A549 (cell line): ENCODE results near the gene UFSP1. TPM values are rescaled to one million over a fixed set of nuclear protein-coding genes. Genes with fewer than 3 reads are reported as not detected.

Source experiments
- ATAC-seq, 2 experiments: fragments of 200-7000 bp in 1 of 2; fragments of >200 bp in 1 of 2; cut with Nextera tagmentation in 1 of 2; cut with Tn5 transposase in 1 of 2; 3 replicates each; pipeline versions ENCODE4 v1.8.0 to v1.9.1; 2018 to 2020; ENCODE audit warnings: mild to moderate bottlenecking in 1 of 2, moderate library complexity in 1 of 2
- CTCF ChIA-PET: fragments of 300-600 bp; sonication (Branson Sonifier 250); formaldehyde crosslinking; extraction: SDS; loops from one replicate; lab custom pipeline; 2021; ENCODE audit warnings: antibody characterized with exemption, inconsistent platforms; lab: Yijun Ruan, JAX
- POLR2A ChIA-PET: fragments of 350-600 bp; formaldehyde crosslinking; extraction: SDS; loops from one replicate; lab custom pipeline; 2021; ENCODE audit warnings: antibody characterized with exemption, inconsistent platforms; lab: Yijun Ruan, JAX
- DNase-seq, 2 experiments: peaks; one replicate each; pipeline versions ENCODE4 v3.0.0 to v3.0.0-alpha.2; 2011 to 2016; ENCODE audit warnings: low read depth in 1 of 2, low spot score in 1 of 2
- FAIRE-seq: peaks from 2 replicates; lab custom pipeline; 2011; peaks lifted over from hg19 to GRCh38; lab: Jason Lieb, UNC
- H3K27ac ChIP-seq, 2 experiments: fragments of >200 bp; sonication (Bioruptor Twin); formaldehyde crosslinking; 3 replicates each; pipeline ENCODE4 v1.5.1; 2016 to 2017
- H3K4me1 ChIP-seq: fragments of >200 bp; sonication (Bioruptor Twin); formaldehyde crosslinking; 3 replicates; pipeline ENCODE4 v1.6.1; 2016
- H3K4me2 ChIP-seq: fragments of >200 bp; sonication (Bioruptor Twin); formaldehyde crosslinking; 3 replicates; pipeline ENCODE4 v1.6.1; 2016
- H3K4me3 ChIP-seq: fragments of >200 bp; sonication (Bioruptor Twin); formaldehyde crosslinking; 3 replicates; pipeline ENCODE4 v1.5.1; 2016
- H3K9me3 ChIP-seq: fragments of >200 bp; sonication (Bioruptor Twin); formaldehyde crosslinking; 3 replicates; pipeline ENCODE4 v1.6.1; 2016
- CBX8 ChIP-seq: fragments of 200-600 bp; sonication (generic); IDR thresholded peaks from 2 replicates; pipeline ENCODE4 v1.6.1; 2016
- CHD4 ChIP-seq: fragments of 200-600 bp; sonication (generic); IDR thresholded peaks from 2 replicates; pipeline ENCODE4 v1.6.1; 2016; ENCODE audit warnings: antibody characterized with exemption, mild to moderate bottlenecking, borderline replicate concordance
- E2F6 ChIP-seq: IDR thresholded peaks from 2 replicates; pipeline ENCODE4 v1.6.1; 2012; ENCODE audit warnings: low read depth, borderline replicate concordance
- ELK1 ChIP-seq: fragments of 150-350 bp; IDR thresholded peaks from 2 replicates; pipeline ENCODE4 v1.6.1; 2014; ENCODE audit warnings: low read depth, mild to moderate bottlenecking, low read length
- EP300 ChIP-seq, 2 experiments: fragments of >200 bp; sonication (Bioruptor Twin); formaldehyde crosslinking; IDR thresholded peaks; 2 replicates in 1 of 2; 3 replicates in 1 of 2; pipeline ENCODE4 v1.6.1; 2016 to 2017
- FOSB ChIP-seq: fragments of 250-450 bp; sonication (Bioruptor Pico); IDR thresholded peaks from 2 replicates; pipeline ENCODE4 v1.5.0; 2020; ENCODE audit warnings: mild to moderate bottlenecking, moderate library complexity
- HDAC2 ChIP-seq: fragments of 200-600 bp; sonication (generic); IDR thresholded peaks from 2 replicates; pipeline ENCODE4 v1.6.1; 2016
- HOXA7 ChIP-seq: fragments of 250-450 bp; sonication (Bioruptor Pico); IDR thresholded peaks from 2 replicates; pipeline ENCODE4 v1.5.0; 2020; ENCODE audit warnings: mild to moderate bottlenecking, moderate library complexity
- HOXB13 ChIP-seq: fragments of 250-450 bp; sonication (Bioruptor Pico); IDR thresholded peaks from 2 replicates; pipeline ENCODE4 v1.5.0; 2020; ENCODE audit warnings: low read depth, mild to moderate bottlenecking, moderate library complexity
- HOXB5 ChIP-seq: fragments of 250-450 bp; sonication (Bioruptor Pico); IDR thresholded peaks from 2 replicates; pipeline ENCODE4 v1.5.0; 2020; ENCODE audit warnings: mild to moderate bottlenecking, moderate library complexity
- JUN ChIP-seq, 2 experiments: fragments of >200 bp; sonication (Bioruptor Twin); formaldehyde crosslinking; IDR thresholded peaks; 2 replicates in 1 of 2; 3 replicates in 1 of 2; pipeline ENCODE4 v1.6.1; 2016 to 2017
- JUNB ChIP-seq: fragments of >200 bp; sonication (Bioruptor Twin); formaldehyde crosslinking; IDR thresholded peaks from 2 replicates; pipeline ENCODE4 v1.6.1; 2016
- KDM1A ChIP-seq: fragments of 200-600 bp; sonication (generic); IDR thresholded peaks from 2 replicates; pipeline ENCODE4 v1.6.1; 2016; ENCODE audit warnings: low read depth, mild to moderate bottlenecking
- MAZ ChIP-seq: fragments of 150-350 bp; IDR thresholded peaks from 2 replicates; pipeline ENCODE4 v1.6.1; 2014; ENCODE audit warnings: antibody characterized with exemption, low read depth, low read length, borderline replicate concordance
- NPAS2 ChIP-seq: fragments of 250-450 bp; sonication (Bioruptor Pico); IDR thresholded peaks from 2 replicates; pipeline ENCODE4 v1.8.0; 2022; ENCODE audit warnings: mild to moderate bottlenecking, moderate library complexity, borderline replicate concordance
- NR3C1 ChIP-seq: fragments of >200 bp; sonication (Bioruptor Twin); formaldehyde crosslinking; IDR thresholded peaks from 3 replicates; pipeline ENCODE4 v1.6.1; 2017
- POLR2A ChIP-seq: IDR thresholded peaks from 2 replicates; pipeline ENCODE4 v1.6.1; 2012; ENCODE audit warnings: mild to moderate bottlenecking, low read length
- RFX5 ChIP-seq: fragments of 450-650 bp; IDR thresholded peaks from 2 replicates; pipeline ENCODE4 v1.7.1; 2014; ENCODE audit warnings: antibody characterized with exemption, mild to moderate bottlenecking, moderate library complexity
- RNF2 ChIP-seq: fragments of 200-600 bp; sonication (generic); IDR thresholded peaks from 2 replicates; pipeline ENCODE4 v1.6.1; 2016; ENCODE audit warnings: low read depth, mild to moderate bottlenecking, antibody characterized with exemption, moderate library complexity, borderline replicate concordance
- SMC3 ChIP-seq: fragments of >200 bp; sonication (Bioruptor Twin); formaldehyde crosslinking; IDR thresholded peaks from 3 replicates; pipeline ENCODE4 v1.6.1; 2018; ENCODE audit warnings: inconsistent platforms
- SREBF2 ChIP-seq: fragments of 450-650 bp; IDR thresholded peaks from 2 replicates; pipeline ENCODE4 v1.6.1; 2014; ENCODE audit warnings: mild to moderate bottlenecking, moderate library complexity
- TP53 ChIP-seq: fragments of 250-450 bp; sonication (Bioruptor Pico); IDR thresholded peaks from 2 replicates; pipeline ENCODE4 v1.5.0; 2021; ENCODE audit warnings: mild to moderate bottlenecking, moderate library complexity
- USF2 ChIP-seq: fragments of 450-650 bp; IDR thresholded peaks from 2 replicates; pipeline ENCODE4 v1.6.1; 2014; ENCODE audit warnings: antibody characterized with exemption
- ZNF302 ChIP-seq: fragments of 250-450 bp; sonication (Bioruptor Pico); IDR thresholded peaks from 2 replicates; pipeline ENCODE4 v1.9.0; 2021; ENCODE audit warnings: inconsistent platforms, mild to moderate bottlenecking, moderate library complexity
- WGBS: methylation state at CpG from one replicate; pipeline ENCODE4 v1.1.6; 2017; ENCODE audit errors: missing lambda C conversion rate; 5-methylcytosine and 5-hydroxymethylcytosine counted together
- polyA plus RNA-seq, 4 experiments: library from polyadenylated mRNA; depleted of rRNA in 3 of 4; stranded (reverse); fragments of >200 nt; fragmentation: RNase III in 1 of 4; extraction: RNeasy Plus Mini Kit Qiagen cat#74134 plus additional on column Dnase treatment in 1 of 4; gene quantifications; 2 replicates in 3 of 4; 3 replicates in 1 of 4; pipeline ENCODE4 v1.2.3, GENCODE V29; 2011 to 2017
- TF ChIP-seq, protein P1 (sequence below): fragments of 250-450 bp; sonication (Bioruptor Pico); IDR thresholded peaks from 2 replicates; pipeline ENCODE4 v1.5.0; 2020; ENCODE audit warnings: low read depth, mild to moderate bottlenecking, moderate library complexity
- TF ChIP-seq, protein P2 (sequence below): fragments of >200 bp; sonication (Bioruptor Twin); formaldehyde crosslinking; IDR thresholded peaks from 2 replicates; pipeline ENCODE4 v1.6.1; 2016

Gene UFSP1
- polyA plus RNA-seq, 2 of the 4 experiments (the other 2 are of a cell fraction), result 1.9 to 6.9 TPM

GRCh38 chr7:100859856-100860255 lies 29.7 kb downstream of the UFSP1 start:
- ChIA-PET CTCF (interaction anchor here (1.8 to 15.9 kb wide), 2 partner anchors 139 to 154 kb away, joined by 9 to 280 read pairs; partner anchors contain the start of genes EPO and POP7), POLR2A (no interaction called here)
- ATAC-seq (peak in 1 of 2 experiments; percentile 25; a peak in 1 of 6 replicates), DNase-seq (no peak), FAIRE-seq (no peak)
- Histone ChIP-seq H3K4me1 (no peaks in the 10 kb centered on the region), H3K4me3 (no peak overlapping the region), H3K9me3 (no peaks in the 10 kb centered on the region), H3K4me2 (no peak overlapping the region), H3K27ac (no peak overlapping the region)
- whole genome bisulfite sequencing, result 96% methylated on average over 9 of the region's 15 CpGs
- TF ChIP-seq JUN (IDR thresholded peaks at IDR 0.05) (no peak), RFX5 (no peak), NR3C1 (no peak), ELK1 (no peak), ZNF302 (no peak), EP300 (IDR thresholded peaks at IDR 0.05) (no peak), JUNB (no peak), FOSB (CRISPR knock-in tag) (no peak), NPAS2 (no peak), HOXB13 (CRISPR knock-in tag) (no peak), HOXB5 (CRISPR knock-in tag) (no peak), SREBF2 (no peak), USF2 (no peak)

GRCh38 chr7:100856871-100857282 lies 32.6 kb downstream of the UFSP1 start:
- FAIRE-seq, result no peak
- 0 out of 3 replicates have a peak, but pooled peaks cover 4% of the 10 kb centered on the region for H3K4me1 ChIP-seq
- POLR2A ChIA-PET, result interaction anchor here (1.4 kb wide), 1 partner anchor 10 kb away, joined by 3 read pairs; the partner anchor contains the start of gene TRIP6
- no peaks in the 10 kb centered on the region for H3K9me3 ChIP-seq
- no peak overlapping the region for H3K4me2 ChIP-seq
- TF ChIP-seq JUNB (no peak), CHD4 (no peak), POLR2A (no peak), HOXA7 (CRISPR knock-in tag) (no peak), CBX8 (no peak), MAZ (no peak), E2F6 (no peak), SMC3 (no peak), HOXB13 (CRISPR knock-in tag) (no peak), KDM1A (no peak), HDAC2 (no peak), RNF2 (no peak), TP53 (no peak)
- TF ChIP-seq, protein P1, sequence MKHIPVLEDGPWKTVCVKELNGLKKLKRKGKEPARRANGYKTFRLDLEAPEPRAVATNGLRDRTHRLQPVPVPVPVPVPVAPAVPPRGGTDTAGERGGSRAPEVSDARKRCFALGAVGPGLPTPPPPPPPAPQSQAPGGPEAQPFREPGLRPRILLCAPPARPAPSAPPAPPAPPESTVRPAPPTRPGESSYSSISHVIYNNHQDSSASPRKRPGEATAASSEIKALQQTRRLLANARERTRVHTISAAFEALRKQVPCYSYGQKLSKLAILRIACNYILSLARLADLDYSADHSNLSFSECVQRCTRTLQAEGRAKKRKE (CRISPR knock-in tag), result no peak
- TF ChIP-seq, protein P2, sequence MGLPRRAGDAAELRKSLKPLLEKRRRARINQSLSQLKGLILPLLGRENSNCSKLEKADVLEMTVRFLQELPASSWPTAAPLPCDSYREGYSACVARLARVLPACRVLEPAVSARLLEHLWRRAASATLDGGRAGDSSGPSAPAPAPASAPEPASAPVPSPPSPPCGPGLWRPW, result no peak
- no peak overlapping the region for H3K4me3 ChIP-seq
- CTCF ChIA-PET, result interaction anchor here (1.1 to 15.9 kb wide), 7 partner anchors 18 to 319 kb away, joined by 3 to 280 read pairs (median 5); partner anchors contain the start of genes EPO, POP7 and SRRT
- WGBS, result 90% methylated on average over 16 of the region's 16 CpGs
- ATAC-seq, result no peak
- DNase-seq, result no peak
- H3K27ac ChIP-seq, result no peak overlapping the region
